Lower lobe of right lung (tissue), 2 donors: ENCODE results near the gene SUSD4. TPM values are rescaled to one million over a fixed set of nuclear protein-coding genes. Genes with fewer than 3 reads are reported as not detected.

Experiments used
- ATAC-seq, 2 donors: fragments of 200-7000 bp; cut with Tn5 transposase; one replicate each; pipeline ENCODE4 v1.9.1; 2020 to 2022; ENCODE audit warnings: mild to moderate bottlenecking in 2 of 2, moderate library complexity in 2 of 2
- DNase-seq: peaks from one replicate; pipeline ENCODE4 v3.0.0-alpha.2; 2020
- H3K27ac ChIP-seq: fragments of 200-600 bp; one replicate; pipeline ENCODE4 v1.8.0; 2022
- H3K27me3 ChIP-seq: fragments of 200-600 bp; one replicate; pipeline ENCODE4 v1.8.0; 2022; ENCODE audit warnings: low read depth
- H3K36me3 ChIP-seq: fragments of 200-600 bp; one replicate; pipeline ENCODE4 v1.8.0; 2022; ENCODE audit warnings: mild to moderate bottlenecking
- H3K4me1 ChIP-seq: fragments of 200-600 bp; one replicate; pipeline ENCODE4 v1.8.0; 2022
- H3K4me3 ChIP-seq: fragments of 200-600 bp; one replicate; pipeline ENCODE4 v1.8.0; 2022; ENCODE audit warnings: mild to moderate bottlenecking
- H3K9me3 ChIP-seq: fragments of 200-600 bp; one replicate; pipeline ENCODE4 v1.8.0; 2022
- CTCF ChIP-seq: fragments of 200-600 bp; IDR thresholded peaks from one replicate; pipeline ENCODE4 v1.8.0; 2022; ENCODE audit warnings: antibody characterized with exemption, mild to moderate bottlenecking
- intact Hi-C: fragments of 100-400 bp; cut with DNase I; formaldehyde crosslinking; loops from one replicate; pipeline ENCODE4 v1.11.0; 2022
- total RNA-seq: library from RNA; stranded (reverse); fragmentation: NEBNext Ultra II Directional; extraction: Animal tissue kit (Norgen Biotek cat#: 25700); gene quantifications from one replicate; pipeline ENCODE4 v1.2.1, GENCODE V29; 2021
- donor health status: DM: no; HTN: yes; CAD: no; lungs with severe emphysema.

SUSD4 gene
- total RNA-seq, 1 donor from 2014 or later = 3.7 TPM

GRCh38 chr1:223341121-223341520 is 22.9 kb downstream of the SUSD4 start:
- no peaks in the 10 kb centered on the region for H3K4me1 ChIP-seq
- peaks cover 5% of the 10 kb centered on the region for H3K27me3 ChIP-seq
- no peak overlapping the region for H3K27ac ChIP-seq
- DNase-seq (no peak), ATAC-seq (no peak)
- intact Hi-C loops = no loop called here
- H3K36me3 ChIP-seq = no peaks in the 10 kb centered on the region
- H3K4me3 ChIP-seq = no peak overlapping the region
- TF ChIP-seq CTCF = no peak
- no peaks in the 10 kb centered on the region for H3K9me3 ChIP-seq

- no peak for TF ChIP-seq CTCF
- DNase-seq (no peak), ATAC-seq (no peak)
- Histone ChIP-seq H3K9me3 (no peaks in the 10 kb centered on the region), H3K36me3 (no peaks in the 10 kb centered on the region), H3K4me3 (no peak overlapping the region), H3K27ac (no peak overlapping the region), H3K27me3 (peaks cover 4% of the 10 kb centered on the region), H3K4me1 (no peaks in the 10 kb centered on the region)
- intact Hi-C loops = no loop called here
Measured at GRCh38 chr1:223340637-223341036, 23.3 kb downstream of the SUSD4 start.

- Histone ChIP-seq H3K4me1 (no peaks in the 10 kb centered on the region), H3K36me3 (no peaks in the 10 kb centered on the region), H3K27me3 (no peaks in the 10 kb centered on the region), H3K9me3 (no peaks in the 10 kb centered on the region), H3K27ac (no peak overlapping the region), H3K4me3 (no peak overlapping the region)
- intact Hi-C loops = no loop called here
- no peak for DNase-seq
- ATAC-seq = no peak
- TF ChIP-seq CTCF = no peak
Measured at GRCh38 chr1:223339861-223340260, 24.1 kb downstream of the SUSD4 start.

- Histone ChIP-seq H3K4me1 (no peaks in the 10 kb centered on the region), H3K27ac (no peak overlapping the region), H3K4me3 (no peak overlapping the region), H3K36me3 (no peaks in the 10 kb centered on the region), H3K9me3 (no peaks in the 10 kb centered on the region), H3K27me3 (no peaks in the 10 kb centered on the region)
- no peak for TF ChIP-seq CTCF
- DNase-seq = no peak
- no peak for ATAC-seq
- intact Hi-C loops = no loop called here
Measured at GRCh38 chr1:223338811-223339746, 24.9 kb downstream of the SUSD4 start.

GRCh38 chr1:223337174-223337869 is 26.7 kb downstream of the SUSD4 start:
- ATAC-seq = no peak
- TF ChIP-seq CTCF = no peak
- Histone ChIP-seq H3K27ac (no peak overlapping the region), H3K4me1 (no peaks in the 10 kb centered on the region), H3K4me3 (no peak overlapping the region), H3K36me3 (no peaks in the 10 kb centered on the region), H3K9me3 (no peaks in the 10 kb centered on the region), H3K27me3 (no peaks in the 10 kb centered on the region)
- intact Hi-C loops = no loop called here
- no peak for DNase-seq
